ENCODE measurements around the gene MINDY2.

- TF ChIP-seq ZNF462 (CRISPR knock-in tag; IDR thresholded peaks at IDR 0.05) (no peak), POLR2AphosphoS5 (IDR thresholded peaks at IDR 0.05; ENCODE audit: low read depth) (no peak), CTCF (conservative IDR thresholded peaks at IDR 0.05; ENCODE audit: low read depth in 2 of 2) (no peak), EZH2phosphoT487 (IDR thresholded peaks at IDR 0.05; ENCODE audit: unreplicated experiment) (no peak), CREB1 (CRISPR knock-in tag; IDR thresholded peaks at IDR 0.05; ENCODE audit: low read depth) (no peak), EZH2 (IDR thresholded peaks at IDR 0.05; ENCODE audit: low read depth, unreplicated experiment) (no peak)
- TF ChIP-seq, protein P1, sequence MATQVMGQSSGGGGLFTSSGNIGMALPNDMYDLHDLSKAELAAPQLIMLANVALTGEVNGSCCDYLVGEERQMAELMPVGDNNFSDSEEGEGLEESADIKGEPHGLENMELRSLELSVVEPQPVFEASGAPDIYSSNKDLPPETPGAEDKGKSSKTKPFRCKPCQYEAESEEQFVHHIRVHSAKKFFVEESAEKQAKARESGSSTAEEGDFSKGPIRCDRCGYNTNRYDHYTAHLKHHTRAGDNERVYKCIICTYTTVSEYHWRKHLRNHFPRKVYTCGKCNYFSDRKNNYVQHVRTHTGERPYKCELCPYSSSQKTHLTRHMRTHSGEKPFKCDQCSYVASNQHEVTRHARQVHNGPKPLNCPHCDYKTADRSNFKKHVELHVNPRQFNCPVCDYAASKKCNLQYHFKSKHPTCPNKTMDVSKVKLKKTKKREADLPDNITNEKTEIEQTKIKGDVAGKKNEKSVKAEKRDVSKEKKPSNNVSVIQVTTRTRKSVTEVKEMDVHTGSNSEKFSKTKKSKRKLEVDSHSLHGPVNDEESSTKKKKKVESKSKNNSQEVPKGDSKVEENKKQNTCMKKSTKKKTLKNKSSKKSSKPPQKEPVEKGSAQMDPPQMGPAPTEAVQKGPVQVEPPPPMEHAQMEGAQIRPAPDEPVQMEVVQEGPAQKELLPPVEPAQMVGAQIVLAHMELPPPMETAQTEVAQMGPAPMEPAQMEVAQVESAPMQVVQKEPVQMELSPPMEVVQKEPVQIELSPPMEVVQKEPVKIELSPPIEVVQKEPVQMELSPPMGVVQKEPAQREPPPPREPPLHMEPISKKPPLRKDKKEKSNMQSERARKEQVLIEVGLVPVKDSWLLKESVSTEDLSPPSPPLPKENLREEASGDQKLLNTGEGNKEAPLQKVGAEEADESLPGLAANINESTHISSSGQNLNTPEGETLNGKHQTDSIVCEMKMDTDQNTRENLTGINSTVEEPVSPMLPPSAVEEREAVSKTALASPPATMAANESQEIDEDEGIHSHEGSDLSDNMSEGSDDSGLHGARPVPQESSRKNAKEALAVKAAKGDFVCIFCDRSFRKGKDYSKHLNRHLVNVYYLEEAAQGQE (IDR thresholded peaks at IDR 0.05; ENCODE audit: unreplicated experiment), result no peak
- TF ChIP-seq, protein P2, sequence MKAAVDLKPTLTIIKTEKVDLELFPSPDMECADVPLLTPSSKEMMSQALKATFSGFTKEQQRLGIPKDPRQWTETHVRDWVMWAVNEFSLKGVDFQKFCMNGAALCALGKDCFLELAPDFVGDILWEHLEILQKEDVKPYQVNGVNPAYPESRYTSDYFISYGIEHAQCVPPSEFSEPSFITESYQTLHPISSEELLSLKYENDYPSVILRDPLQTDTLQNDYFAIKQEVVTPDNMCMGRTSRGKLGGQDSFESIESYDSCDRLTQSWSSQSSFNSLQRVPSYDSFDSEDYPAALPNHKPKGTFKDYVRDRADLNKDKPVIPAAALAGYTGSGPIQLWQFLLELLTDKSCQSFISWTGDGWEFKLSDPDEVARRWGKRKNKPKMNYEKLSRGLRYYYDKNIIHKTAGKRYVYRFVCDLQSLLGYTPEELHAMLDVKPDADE (IDR thresholded peaks at IDR 0.05), result no peak
These were observed 33.8 kb upstream of the MINDY2 start for GRCh38 chr15:58737298-58737697.
